Tibial nerve (tissue), 4 donors: Measurements from ENCODE around the gene PNLDC1. TPM values are rescaled to one million over a fixed set of nuclear protein-coding genes. Genes with fewer than 3 reads are reported as not detected.
"Not testable (repeated sequence)": the region's sequence is repeated elsewhere in the genome, so short reads cannot be mapped to it uniquely, and the experiment has no call there.

ENCODE experiments used
- DNase-seq, 2 donors: peaks; one replicate each; pipeline ENCODE4 v3.0.0-alpha.2; 2019; ENCODE audit warnings: low spot score in 2 of 2
- H3K27ac ChIP-seq, 4 donors: fragments of 200-600 bp; sonication (generic) in 3 of 4; one replicate each; pipeline ENCODE4 v1.5.1; 2017 to 2019; ENCODE audit warnings: mild to moderate bottlenecking in 1 of 4
- H3K27me3 ChIP-seq, 2 donors: fragments of 200-600 bp; sonication (generic) in 1 of 2; one replicate each; pipeline versions ENCODE4 v1.5.1 to v1.6.0; 2017 to 2019
- H3K36me3 ChIP-seq, 3 donors: fragments of 200-600 bp; sonication (generic); one replicate each; pipeline ENCODE4 v1.5.1; 2018 to 2019
- H3K4me1 ChIP-seq, 4 donors: fragments of 200-600 bp; sonication (generic) in 3 of 4; one replicate each; pipeline ENCODE4 v1.5.1; 2017 to 2019
- H3K4me3 ChIP-seq, 4 donors: fragments of 200-600 bp; sonication (generic) in 3 of 4; one replicate each; pipeline ENCODE4 v1.5.1; 2017 to 2019; ENCODE audit warnings: mild to moderate bottlenecking in 1 of 4, moderate library complexity in 1 of 4
- H3K9me3 ChIP-seq, 4 donors: fragments of 200-600 bp; sonication (generic) in 3 of 4; one replicate each; pipeline ENCODE4 v1.5.1; 2017 to 2019
- EP300 ChIP-seq, 2 donors: sonication (generic); formaldehyde crosslinking; IDR thresholded peaks; one replicate each; pipeline ENCODE4 v1.6.1; 2017; ENCODE audit warnings: antibody characterized with exemption in 2 of 2, mild to moderate bottlenecking in 1 of 2
- POLR2A ChIP-seq, 2 donors: fragments of 450-650 bp; IDR thresholded peaks; one replicate each; pipeline ENCODE4 v1.6.1; 2017; ENCODE audit warnings: antibody characterized with exemption in 2 of 2, mild to moderate bottlenecking in 2 of 2, moderate library complexity in 2 of 2
- WGBS, 2 donors: methylation state at CpG; one replicate each; pipeline ENCODE4 v1.1.5; 2018; 5-methylcytosine and 5-hydroxymethylcytosine counted together
- total RNA-seq, 4 donors: library from RNA; depleted of rRNA; stranded (reverse); fragments of >200 nt; gene quantifications; one replicate each; pipeline ENCODE4 v1.1.0, GENCODE V29; 2016
- TF ChIP-seq, protein P1 (sequence below), 5 experiments: fragments of 200-600 bp in 3 of 5; fragments of 450-650 bp in 2 of 5; sonication (generic) in 3 of 5; IDR thresholded peaks; one replicate each; pipeline ENCODE4 v1.5.1; 2016 to 2019; ENCODE audit warnings: antibody characterized with exemption in 5 of 5, mild to moderate bottlenecking in 3 of 5, moderate library complexity in 2 of 5

Gene PNLDC1
- total RNA-seq, 4 donors from 2014 or later, result 1.1 TPM; not detected in 3

DNA sequence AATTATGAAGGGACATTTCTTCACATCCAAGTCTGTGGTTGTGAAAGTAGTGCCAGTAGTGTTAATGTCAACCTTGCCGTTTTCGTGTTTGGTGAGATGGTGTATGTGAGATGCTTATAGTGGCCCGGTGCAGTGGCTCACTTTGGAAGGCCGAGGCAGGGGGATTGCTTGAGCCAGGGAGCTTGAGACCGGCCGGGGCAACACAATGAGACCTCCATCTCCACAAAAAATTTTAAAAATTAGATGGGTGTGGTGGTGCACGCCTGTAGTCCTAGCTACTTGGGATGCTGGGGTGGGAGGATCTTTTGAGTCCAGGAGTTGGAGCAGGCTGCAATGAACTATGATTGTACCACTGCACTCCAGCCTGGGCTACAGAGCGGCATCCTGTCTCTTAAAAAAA is 37.4 kb downstream of the PNLDC1 start:
- Histone ChIP-seq H3K4me3 (no peak overlapping the region), H3K4me1 (peaks cover 0 to 10% (median 3%) of the 10 kb centered on the region in 4 donors), H3K27ac (no peak overlapping the region), H3K36me3 (no peaks in the 10 kb centered on the region), H3K9me3 (no peaks in the 10 kb centered on the region), H3K27me3 (no peaks in the 10 kb centered on the region)
- 82 to 94% methylated on average over 8 of the region's 8 CpGs for WGBS, 2 donors
- DNase-seq, result no peak
- TF ChIP-seq EP300 (IDR thresholded peaks at IDR 0.05) (no peak), POLR2A (IDR thresholded peaks at IDR 0.05) (no peak)
- TF ChIP-seq, protein P1, sequence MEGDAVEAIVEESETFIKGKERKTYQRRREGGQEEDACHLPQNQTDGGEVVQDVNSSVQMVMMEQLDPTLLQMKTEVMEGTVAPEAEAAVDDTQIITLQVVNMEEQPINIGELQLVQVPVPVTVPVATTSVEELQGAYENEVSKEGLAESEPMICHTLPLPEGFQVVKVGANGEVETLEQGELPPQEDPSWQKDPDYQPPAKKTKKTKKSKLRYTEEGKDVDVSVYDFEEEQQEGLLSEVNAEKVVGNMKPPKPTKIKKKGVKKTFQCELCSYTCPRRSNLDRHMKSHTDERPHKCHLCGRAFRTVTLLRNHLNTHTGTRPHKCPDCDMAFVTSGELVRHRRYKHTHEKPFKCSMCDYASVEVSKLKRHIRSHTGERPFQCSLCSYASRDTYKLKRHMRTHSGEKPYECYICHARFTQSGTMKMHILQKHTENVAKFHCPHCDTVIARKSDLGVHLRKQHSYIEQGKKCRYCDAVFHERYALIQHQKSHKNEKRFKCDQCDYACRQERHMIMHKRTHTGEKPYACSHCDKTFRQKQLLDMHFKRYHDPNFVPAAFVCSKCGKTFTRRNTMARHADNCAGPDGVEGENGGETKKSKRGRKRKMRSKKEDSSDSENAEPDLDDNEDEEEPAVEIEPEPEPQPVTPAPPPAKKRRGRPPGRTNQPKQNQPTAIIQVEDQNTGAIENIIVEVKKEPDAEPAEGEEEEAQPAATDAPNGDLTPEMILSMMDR (IDR thresholded peaks at IDR 0.05), result no peak

DNA sequence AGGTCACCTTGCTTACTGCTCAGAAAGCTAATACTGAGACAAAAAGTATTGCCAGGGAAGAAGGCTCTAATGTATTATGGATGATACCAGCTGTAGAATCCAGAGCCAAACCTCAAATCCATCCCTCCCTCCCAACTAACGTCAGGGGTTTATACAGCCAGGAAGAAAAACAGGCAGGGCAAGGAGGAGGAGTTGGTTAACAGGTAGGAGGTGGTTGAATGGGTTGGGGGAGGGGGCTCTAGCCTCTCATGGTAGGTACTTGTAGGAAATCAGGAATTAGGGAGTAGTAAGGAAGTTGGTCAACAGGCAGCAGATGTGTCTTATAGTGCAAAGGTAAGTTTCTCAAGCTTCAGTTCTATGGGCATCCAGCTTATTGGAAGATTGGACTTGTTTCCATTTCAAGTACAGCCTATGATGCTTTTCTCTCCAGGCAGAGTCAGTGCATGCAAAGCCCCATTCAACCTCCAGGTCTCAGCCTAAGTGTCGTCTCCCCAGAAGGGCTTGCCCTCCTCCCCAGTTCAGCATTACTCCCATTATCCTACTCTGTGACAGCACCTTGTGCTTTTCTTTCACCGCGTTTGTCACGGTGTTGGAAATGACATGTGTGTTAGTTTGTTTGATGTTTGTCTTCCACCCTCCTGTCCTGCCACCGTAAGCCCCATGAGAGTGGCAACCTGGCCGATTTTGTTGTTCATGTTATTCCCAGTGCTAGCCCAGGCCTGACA is 38.1 kb downstream of the PNLDC1 start:
- TF ChIP-seq EP300 (IDR thresholded peaks at IDR 0.05) (no peak), POLR2A (IDR thresholded peaks at IDR 0.05) (no peak)
- TF ChIP-seq, protein P1 (IDR thresholded peaks at IDR 0.05), result no peak
- Histone ChIP-seq H3K36me3 (no peaks in the 10 kb centered on the region), H3K4me3 (no peak overlapping the region), H3K27ac (no peak overlapping the region), H3K9me3 (no peaks in the 10 kb centered on the region), H3K27me3 (no peaks in the 10 kb centered on the region), H3K4me1 (peaks cover 0 to 10% (median 3%) of the 10 kb centered on the region in 4 donors)
- WGBS, 2 donors, result 76 to 81% methylated on average over 7 of the region's 7 CpGs
- no peak for DNase-seq

DNA sequence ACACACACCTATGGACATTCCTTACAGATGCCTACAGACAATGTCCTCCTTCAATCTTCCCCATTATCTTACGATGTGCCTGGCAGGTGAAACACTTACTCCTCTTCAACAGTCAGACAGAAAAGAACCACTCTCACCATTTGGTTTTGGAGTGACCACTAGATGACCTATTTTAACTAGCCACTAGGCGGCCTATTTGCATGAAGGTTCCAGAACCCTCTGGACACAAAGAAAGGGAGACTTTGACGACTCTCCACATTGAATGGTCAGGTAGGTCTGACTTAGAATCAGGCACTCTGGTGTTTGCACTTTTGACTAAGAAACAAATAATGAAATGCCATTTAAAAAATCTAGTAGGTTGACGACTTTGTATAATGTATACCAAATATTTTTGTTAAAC is 42.0 kb downstream of the PNLDC1 start:
- Histone ChIP-seq H3K27me3 (no peaks in the 10 kb centered on the region), H3K9me3 (no peaks in the 10 kb centered on the region), H3K4me3 (no peak overlapping the region), H3K36me3 (no peaks in the 10 kb centered on the region), H3K4me1 (no peaks in the 10 kb centered on the region), H3K27ac (no peak overlapping the region)
- WGBS, 2 donors, result 69 to 72% methylated on average over 4 of the region's 4 CpGs
- TF ChIP-seq, protein P1 (IDR thresholded peaks at IDR 0.05), result peak in 1 of 5 experiments; percentile 6
- TF ChIP-seq EP300 (IDR thresholded peaks at IDR 0.05) (no peak), POLR2A (IDR thresholded peaks at IDR 0.05) (no peak)
- no peak for DNase-seq

DNA sequence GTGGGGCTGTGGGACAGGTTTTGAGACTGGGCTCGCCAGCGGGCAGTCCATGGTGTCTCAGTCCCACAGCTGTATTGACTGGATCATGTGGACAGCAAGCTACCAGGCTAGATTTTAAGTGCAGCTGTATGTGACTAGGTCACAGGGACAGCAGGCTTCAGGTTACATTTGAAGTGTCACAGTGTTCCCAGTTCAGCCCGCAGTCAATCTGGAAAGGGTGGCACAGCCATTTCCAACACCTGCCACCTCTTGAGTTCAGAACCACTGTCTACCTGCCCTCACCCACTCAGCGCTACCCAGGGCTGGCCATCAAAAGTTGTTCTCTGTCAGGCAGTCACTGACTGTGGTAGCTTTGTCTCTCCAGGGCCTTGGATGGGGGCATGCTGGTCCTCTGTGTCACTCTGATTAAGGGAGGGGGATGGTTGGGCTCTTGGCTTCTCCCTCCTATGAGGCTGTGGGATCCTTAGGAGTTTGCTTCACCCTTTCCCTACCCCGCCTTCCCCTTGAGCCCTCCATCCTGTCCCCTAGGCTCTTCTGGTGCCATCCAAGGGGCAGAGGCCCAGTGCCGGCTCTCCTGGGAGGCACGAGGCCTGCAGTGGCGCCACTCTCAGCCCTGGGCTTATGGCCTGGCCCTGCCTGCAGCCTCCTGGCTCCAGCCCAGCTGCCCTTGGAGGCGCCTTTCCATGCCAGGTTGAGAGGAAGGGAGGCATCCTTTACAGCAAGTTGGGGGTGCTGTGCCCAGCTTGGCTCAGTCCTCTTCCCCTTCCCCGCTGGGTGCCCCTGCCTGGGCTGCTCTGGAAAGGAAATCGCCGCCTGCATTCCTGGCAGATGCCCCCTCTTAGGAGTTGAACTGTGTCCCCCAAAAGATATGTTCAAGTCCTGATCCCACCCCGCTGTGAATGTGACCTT is 44.9 kb downstream of the PNLDC1 start:
- no peaks in the 10 kb centered on the region for H3K4me1 ChIP-seq
- TF ChIP-seq EP300 (IDR thresholded peaks at IDR 0.05) (no peak), POLR2A (IDR thresholded peaks at IDR 0.05) (no peak)
- TF ChIP-seq, protein P1 (IDR thresholded peaks at IDR 0.05), result no peak
- 81 to 87% methylated on average over 13 of the region's 13 CpGs for WGBS, 2 donors
- H3K9me3 ChIP-seq, result peaks cover 0 to 11% (median 0%) of the 10 kb centered on the region in 4 donors
- no peak overlapping the region for H3K4me3 ChIP-seq
- no peak overlapping the region for H3K27ac ChIP-seq
- DNase-seq, result no peak
- no peaks in the 10 kb centered on the region for H3K36me3 ChIP-seq
- H3K27me3 ChIP-seq, result no peaks in the 10 kb centered on the region

DNA sequence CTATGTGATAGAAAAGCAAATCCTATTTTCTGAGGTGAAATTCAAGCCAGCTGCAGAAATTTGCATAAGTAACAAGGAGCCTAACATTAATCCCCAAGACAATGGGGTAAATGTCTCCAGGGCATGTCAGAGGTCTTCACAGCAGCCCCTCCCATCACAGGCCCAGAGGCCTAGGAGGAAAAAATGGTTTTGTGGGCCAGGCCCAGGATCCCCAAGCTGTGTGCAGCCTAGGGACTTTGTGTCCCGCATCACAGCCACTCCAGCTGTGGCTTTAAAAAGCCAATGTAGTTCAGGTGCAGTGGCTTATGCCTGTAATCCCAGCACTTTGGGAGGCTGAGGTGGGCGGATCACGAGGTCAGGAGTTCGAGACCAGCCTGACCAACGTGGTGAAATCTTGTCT is 48.5 kb downstream of the PNLDC1 start:
- H3K4me1 ChIP-seq, DNase-seq, H3K27me3 ChIP-seq, H3K27ac ChIP-seq, H3K36me3 ChIP-seq, H3K4me3 ChIP-seq: not testable (repeated sequence)
- H3K9me3 ChIP-seq, result peaks cover 0 to 11% (median 0%) of the 10 kb centered on the region in 4 donors
- 86 to 94% methylated on average over 5 of the region's 5 CpGs for WGBS, 2 donors

DNA sequence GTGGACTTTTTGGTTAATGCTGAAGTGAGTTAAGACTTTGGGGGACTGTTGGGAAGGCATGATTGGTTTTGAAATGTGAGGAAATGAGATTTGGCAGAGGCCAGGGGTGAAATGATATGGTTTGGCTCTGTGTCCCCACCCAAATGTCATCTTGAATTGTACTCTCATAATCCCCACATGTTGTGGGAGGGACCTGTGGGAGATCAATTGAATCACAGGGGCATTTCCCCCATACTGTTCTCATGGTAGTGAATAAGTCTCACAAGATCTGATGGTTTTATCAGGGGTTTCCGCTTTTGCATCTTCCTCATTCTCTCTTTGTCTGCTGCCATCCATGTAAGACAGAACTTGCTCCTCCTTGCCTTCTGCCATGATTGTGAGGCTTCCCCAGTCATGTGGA is 49.8 kb downstream of the PNLDC1 start:
- H3K27me3 ChIP-seq, H3K36me3 ChIP-seq, H3K4me1 ChIP-seq, H3K27ac ChIP-seq, DNase-seq, H3K4me3 ChIP-seq: not testable (repeated sequence)
- peaks cover 0 to 11% (median 0%) of the 10 kb centered on the region in 4 donors for H3K9me3 ChIP-seq
- 92 to 97% methylated on average over 1 of the region's 1 CpG for WGBS, 2 donors
